GM23338 (cell line): Measurements from ENCODE around the gene OGT. TPM values are rescaled to one million over a fixed set of nuclear protein-coding genes. Genes with fewer than 3 reads are reported as not detected.
A peak's percentile ranks its signal among the peaks of the same experiment; 100 is the strongest.

ENCODE experiments used
- ATAC-seq: fragments of 200-7000 bp; cut with Tn5 transposase; 3 replicates; pipeline ENCODE4 v1.9.1; 2020
- DNase-seq: peaks from one replicate; pipeline ENCODE4 v3.0.0-alpha.2; 2015; ENCODE audit warnings: low spot score
- H2AFZ ChIP-seq: fragments of 200-600 bp; sonication (generic); 2 replicates; pipeline ENCODE4 v1.8.0; 2016; ENCODE audit warnings: antibody characterized with exemption, mild to moderate bottlenecking, moderate library complexity
- H3F3A ChIP-seq: fragments of 200-600 bp; sonication (generic); replicated peaks from 2 replicates; pipeline ENCODE4 v1.8.0; 2017; ENCODE audit warnings: antibody characterized with exemption, mixed run types, low read depth
- H3K27ac ChIP-seq: fragments of 200-600 bp; sonication (generic); 2 replicates; pipeline ENCODE4 v1.6.1; 2016; ENCODE audit warnings: low read depth
- H3K27me3 ChIP-seq: fragments of 200-600 bp; sonication (generic); 2 replicates; pipeline ENCODE4 v1.8.0; 2016; ENCODE audit warnings: mild to moderate bottlenecking, mixed run types, moderate library complexity; ENCODE audit not compliant: insufficient read depth
- H3K36me3 ChIP-seq: fragments of 200-600 bp; sonication (generic); 2 replicates; pipeline ENCODE4 v1.8.0; 2016; ENCODE audit warnings: mild to moderate bottlenecking; ENCODE audit not compliant: insufficient read depth
- H3K4me1 ChIP-seq: fragments of 200-600 bp; sonication (generic); 2 replicates; pipeline ENCODE4 v1.8.0; 2016; ENCODE audit warnings: mild to moderate bottlenecking, moderate library complexity; ENCODE audit not compliant: insufficient read depth
- H3K4me2 ChIP-seq: fragments of 200-600 bp; sonication (generic); 2 replicates; pipeline ENCODE4 v1.7.1; 2017; ENCODE audit warnings: mixed run types
- H3K4me3 ChIP-seq: fragments of 200-600 bp; sonication (generic); 2 replicates; pipeline ENCODE4 v1.6.1; 2016; ENCODE audit warnings: mixed run types
- H3K79me2 ChIP-seq: fragments of 200-600 bp; sonication (generic); replicated peaks from 2 replicates; pipeline ENCODE4 v1.8.0; 2017; ENCODE audit warnings: mild to moderate bottlenecking; ENCODE audit not compliant: insufficient read depth
- H3K9me2 ChIP-seq: fragments of 200-600 bp; sonication (generic); 2 replicates; pipeline ENCODE4 v1.8.0; 2017; ENCODE audit not compliant: insufficient read depth
- H4K20me1 ChIP-seq: fragments of 200-600 bp; sonication (generic); replicated peaks from 2 replicates; pipeline ENCODE4 v1.8.0; 2017; ENCODE audit warnings: mild to moderate bottlenecking; ENCODE audit not compliant: insufficient read depth
- H3K27ac Mint-ChIP-seq: 2 replicates; pipeline ENCODE4 v1.8.0; 2020; ENCODE audit warnings: inconsistent platforms, mild to moderate bottlenecking, moderate library complexity, mixed read lengths
- H3K27me3 Mint-ChIP-seq: 3 replicates; pipeline ENCODE4 v1.8.0; 2022; ENCODE audit warnings: low read depth, mild to moderate bottlenecking, moderate library complexity, mixed read lengths, inconsistent platforms; ENCODE audit not compliant: insufficient read depth, poor library complexity
- H3K36me3 Mint-ChIP-seq: 3 replicates; pipeline ENCODE4 v1.8.0; 2021; ENCODE audit warnings: low read depth, mild to moderate bottlenecking, inconsistent platforms, moderate library complexity, mixed read lengths
- H3K4me1 Mint-ChIP-seq: 3 replicates; pipeline ENCODE4 v1.8.0; 2020; ENCODE audit warnings: mild to moderate bottlenecking, inconsistent platforms, mixed read lengths
- H3K4me3 Mint-ChIP-seq: 3 replicates; pipeline ENCODE4 v1.8.0; 2021; ENCODE audit warnings: moderate library complexity, mild to moderate bottlenecking, inconsistent platforms, mixed read lengths
- H3K9me3 Mint-ChIP-seq: 3 replicates; pipeline ENCODE4 v1.8.0; 2020; ENCODE audit warnings: moderate library complexity, mild to moderate bottlenecking, inconsistent platforms, mixed read lengths
- EZH2phosphoT487 ChIP-seq: fragments of 200-600 bp; sonication (generic); IDR thresholded peaks from one replicate; pipeline ENCODE4 v1.8.1; 2018; ENCODE audit warnings: antibody characterized with exemption; ENCODE audit not compliant: unreplicated experiment
- JUNB ChIP-seq: IDR thresholded peaks from one replicate; pipeline ENCODE4 v1.6.1; 2016; ENCODE audit warnings: antibody characterized with exemption; ENCODE audit not compliant: unreplicated experiment
- NANOG ChIP-seq: IDR thresholded peaks from 2 replicates; pipeline ENCODE4 v1.6.1; 2016; ENCODE audit warnings: antibody characterized with exemption, borderline replicate concordance
- REST ChIP-seq: IDR thresholded peaks from one replicate; pipeline ENCODE4 v1.6.1; 2018; ENCODE audit warnings: antibody characterized with exemption; ENCODE audit not compliant: unreplicated experiment
- STAT1 ChIP-seq: IDR thresholded peaks from one replicate; pipeline ENCODE4 v1.6.1; 2016; ENCODE audit warnings: antibody characterized with exemption; ENCODE audit not compliant: unreplicated experiment
- ZNF462 ChIP-seq: fragments of 250-450 bp; sonication (Bioruptor Pico); IDR thresholded peaks from 2 replicates; pipeline ENCODE4 v1.5.0; 2020; ENCODE audit warnings: mild to moderate bottlenecking, moderate library complexity
- polyA plus RNA-seq: library from polyadenylated mRNA; unstranded; fragments of >200 nt; fragmentation: Nextera tagmentation; extraction: Ambion mirVana; gene quantifications from 2 replicates; pipeline ENCODE4 v1.2.1, GENCODE V29; 2016
- total RNA-seq: library from RNA; depleted of rRNA; stranded (reverse); fragments of >200 nt; shearing (Covaris generic); gene quantifications from 2 replicates; pipeline ENCODE4 v1.2.3, GENCODE V29; 2014

OGT gene
- total and polyA plus RNA-seq, 2 experiments from 2014 or later = 43.3 to 163 TPM

DNA sequence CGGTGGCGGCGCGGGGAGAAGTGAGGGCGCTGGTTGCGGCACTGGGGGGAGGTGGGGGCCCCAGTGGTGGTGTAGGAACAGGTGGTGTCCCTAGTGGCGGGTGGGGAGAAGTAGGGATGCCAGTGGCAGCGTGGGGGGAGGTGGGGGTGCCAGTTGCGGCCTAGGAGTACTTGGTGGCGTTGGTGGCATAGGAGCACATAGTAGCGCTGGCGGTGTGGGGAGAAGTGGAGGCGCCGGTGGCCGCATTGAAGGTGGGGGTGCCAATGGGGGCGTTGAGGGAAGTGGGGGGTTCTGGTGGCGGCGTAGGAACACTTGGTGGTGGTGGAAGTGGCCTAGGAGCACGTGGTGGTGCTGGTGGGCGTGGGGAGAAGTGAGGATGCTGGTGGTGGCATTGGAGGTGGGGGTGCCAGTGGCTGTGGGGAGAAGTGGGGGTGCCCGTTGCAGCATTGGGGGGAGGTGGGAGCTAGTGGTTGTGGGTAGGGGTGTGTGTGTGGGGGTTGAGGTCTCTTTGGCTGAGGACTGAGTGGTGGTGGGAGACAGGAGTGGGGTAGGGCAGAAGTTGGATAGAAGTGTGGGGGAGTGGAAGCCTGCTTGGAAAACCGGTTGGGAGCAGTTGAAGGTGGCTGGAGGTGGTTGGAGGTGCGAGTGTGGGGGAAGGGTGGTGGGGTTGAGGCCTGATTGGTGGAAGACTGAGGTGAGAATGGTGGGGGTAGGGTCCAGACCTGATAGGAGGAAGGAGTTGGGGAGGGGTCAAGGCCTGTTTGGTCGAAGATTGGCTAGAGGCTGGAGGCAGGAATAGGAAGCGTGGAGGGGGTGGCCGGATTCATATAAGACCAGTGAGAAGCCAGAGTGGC, 46.5 kb downstream of the OGT start:
- H2AFZ ChIP-seq = no peak overlapping the region
- H4K20me1 ChIP-seq = no peaks in the 10 kb centered on the region
- H3K9me2 ChIP-seq = no peaks in the 10 kb centered on the region
- Mint-ChIP-seq H3K27ac (no peak overlapping the region), H3K36me3 (peaks cover 41% of the 10 kb centered on the region), H3K4me3 (no peak overlapping the region), H3K4me1 (peaks cover 5% of the 10 kb centered on the region; the same call in 2 of the 3 replicates), H3K9me3 (no peaks in the 10 kb centered on the region), H3K27me3 (peaks cover 7% of the 10 kb centered on the region)
- DNase-seq (peak; percentile 41), ATAC-seq (peak; percentile 68)
- no peaks in the 10 kb centered on the region for H3K79me2 ChIP-seq
- no peak overlapping the region for H3K4me2 ChIP-seq
- no peak overlapping the region for H3K4me3 ChIP-seq
- no peak overlapping the region for H3K27ac ChIP-seq
- no peaks in the 10 kb centered on the region for H3K27me3 ChIP-seq
- TF ChIP-seq ZNF462 (CRISPR knock-in tag) (no peak), REST (no peak), NANOG (no peak), EZH2phosphoT487 (no peak), STAT1 (no peak), JUNB (no peak)
- 0 out of 2 replicates have a peak, but pooled peaks cover 3% of the 10 kb centered on the region for H3K36me3 ChIP-seq
- H3K4me1 ChIP-seq = no peaks in the 10 kb centered on the region
- no peaks in the 10 kb centered on the region for H3F3A ChIP-seq
